HG03196 (cell line): Measurements from ENCODE around the gene GFPT1.

Source experiments
- ATAC-seq: cut with Tn5 transposase; IDR thresholded peaks from one replicate; pipeline ENCODE4 v1.9.1; 2021; ENCODE audit not compliant: unreplicated experiment

GFPT1 gene

DNA sequence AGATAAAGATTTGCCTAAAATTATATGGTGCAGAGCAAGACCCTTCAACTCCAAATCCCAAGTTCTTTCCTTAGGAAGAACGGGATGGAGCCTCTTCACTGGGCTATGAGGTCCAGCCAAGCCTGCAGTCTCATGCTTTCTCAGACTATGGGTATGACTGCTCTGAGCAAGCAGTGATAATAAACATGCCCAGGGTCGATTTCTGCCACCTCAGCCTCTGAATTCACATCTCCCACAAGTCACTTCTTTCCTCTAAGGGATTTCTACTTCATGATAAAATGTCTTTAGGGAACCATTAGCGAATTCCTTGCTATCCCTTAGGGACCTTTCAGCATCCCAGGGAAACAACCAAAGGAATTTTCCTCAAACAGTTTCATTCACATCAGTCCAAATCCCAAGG is 94.8 kb downstream of the GFPT1 start:
- ATAC-seq: no peak

DNA sequence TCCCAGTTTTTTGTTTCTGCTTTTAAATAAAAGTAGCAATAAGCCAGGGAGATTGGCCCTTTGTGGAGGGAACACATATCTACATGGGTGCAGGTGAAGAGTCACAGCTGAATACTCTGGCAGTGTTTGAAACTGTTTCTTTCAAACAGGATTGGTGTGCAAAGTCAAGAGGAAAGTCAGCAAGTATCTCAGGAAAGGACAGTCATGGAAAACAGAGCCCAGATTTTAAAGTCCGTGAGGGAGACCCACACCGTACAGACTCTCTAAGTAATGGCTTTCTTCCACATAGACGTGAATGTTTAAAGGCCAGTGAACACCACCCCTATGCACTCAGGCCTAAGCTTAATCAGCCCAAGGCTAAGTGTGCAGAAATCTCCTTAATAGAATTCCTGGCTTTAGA is 95.3 kb downstream of the GFPT1 start:
- ATAC-seq: no peak

DNA sequence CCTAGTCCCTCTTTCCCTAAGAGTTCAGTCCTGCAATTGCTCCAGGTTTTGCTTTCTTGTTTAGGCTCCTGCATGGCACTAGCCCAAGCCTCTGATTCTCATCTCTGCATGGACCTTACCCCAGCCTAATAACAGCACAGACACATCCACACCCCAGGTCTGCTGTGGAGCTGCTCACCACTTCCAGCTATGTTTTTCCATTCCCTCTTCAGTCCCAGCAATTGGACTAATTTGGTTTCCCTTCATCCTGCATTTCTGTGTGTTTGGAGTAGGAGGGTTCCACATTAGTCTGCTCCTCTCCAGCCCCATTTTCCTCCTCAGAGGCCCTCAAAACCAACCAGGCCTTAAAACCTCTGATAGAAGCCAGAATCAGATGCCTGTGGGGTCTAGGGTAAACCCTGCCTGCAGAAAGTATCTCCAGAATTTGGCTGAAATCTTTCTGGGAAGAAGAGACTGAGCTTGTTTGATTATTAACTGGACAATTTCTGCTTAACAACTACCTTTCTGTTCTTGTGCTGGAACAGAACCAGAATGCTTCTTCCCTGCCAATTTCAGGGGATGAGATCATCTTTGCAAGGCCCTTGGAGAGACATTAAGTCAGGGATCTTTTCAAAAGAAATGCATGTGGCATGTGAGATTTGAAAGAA is 95.9 kb downstream of the GFPT1 start:
- no peak for ATAC-seq

DNA sequence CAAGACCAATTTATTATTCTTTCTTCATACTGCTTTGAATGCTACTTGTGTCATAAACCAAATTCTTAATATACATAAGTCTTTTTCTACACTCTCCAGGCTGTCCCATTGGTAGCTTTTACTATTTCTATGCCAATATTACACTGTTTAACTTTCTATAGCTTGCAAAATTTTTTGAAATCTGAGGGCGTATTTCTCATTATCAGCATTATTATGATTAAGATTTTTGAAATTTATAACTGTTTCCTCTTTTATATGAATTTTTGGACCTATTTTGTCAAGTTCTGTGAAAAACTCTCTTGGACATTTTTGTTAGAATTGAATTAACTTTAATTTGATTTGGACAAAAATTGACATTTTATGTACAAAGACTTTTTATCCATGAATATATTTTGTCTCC is 98.6 kb downstream of the GFPT1 start:
- no peak for ATAC-seq

DNA sequence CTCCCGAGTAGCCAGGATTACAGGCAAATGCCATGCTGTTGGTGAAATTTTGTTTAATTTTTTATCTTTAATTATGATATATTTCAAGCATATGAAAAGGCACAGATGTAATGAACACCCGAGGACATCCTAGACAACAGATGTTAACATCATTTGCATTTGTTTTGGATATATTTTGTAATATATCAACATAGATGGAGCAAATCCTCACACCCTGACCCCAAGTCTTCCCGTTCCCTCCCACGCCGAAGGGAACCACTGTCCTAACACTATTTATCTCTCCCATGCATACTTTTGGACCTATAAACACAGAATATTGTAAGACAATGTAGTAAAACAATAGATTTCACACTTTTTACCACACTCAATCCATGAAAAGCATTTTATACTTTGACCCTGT is 99.5 kb downstream of the GFPT1 start:
- ATAC-seq: no peak

DNA sequence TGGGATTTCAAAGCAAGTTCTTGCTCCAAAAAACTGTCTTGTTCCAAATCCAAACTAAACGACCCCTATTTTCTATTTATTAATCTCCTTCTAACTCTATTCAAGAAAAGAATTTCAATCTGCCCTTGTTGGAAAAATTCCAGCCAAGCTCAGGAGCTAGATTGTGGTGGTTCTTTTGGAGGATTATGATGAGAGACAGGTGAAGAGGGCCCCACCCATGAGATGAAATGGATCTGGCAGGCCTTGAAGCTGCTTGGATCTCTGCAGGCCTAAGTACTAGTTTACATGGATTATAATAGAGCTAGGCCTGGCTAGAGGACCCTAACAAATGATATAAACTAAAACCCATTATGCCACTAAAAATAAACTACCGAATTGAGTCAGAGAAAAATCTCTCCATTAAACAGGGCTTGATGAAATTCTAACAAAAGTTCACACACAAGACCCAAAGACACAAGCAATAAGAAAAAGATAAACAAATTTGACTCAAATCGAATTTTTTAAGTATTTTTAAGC is 101.6 kb downstream of the GFPT1 start:
- no peak for ATAC-seq

DNA sequence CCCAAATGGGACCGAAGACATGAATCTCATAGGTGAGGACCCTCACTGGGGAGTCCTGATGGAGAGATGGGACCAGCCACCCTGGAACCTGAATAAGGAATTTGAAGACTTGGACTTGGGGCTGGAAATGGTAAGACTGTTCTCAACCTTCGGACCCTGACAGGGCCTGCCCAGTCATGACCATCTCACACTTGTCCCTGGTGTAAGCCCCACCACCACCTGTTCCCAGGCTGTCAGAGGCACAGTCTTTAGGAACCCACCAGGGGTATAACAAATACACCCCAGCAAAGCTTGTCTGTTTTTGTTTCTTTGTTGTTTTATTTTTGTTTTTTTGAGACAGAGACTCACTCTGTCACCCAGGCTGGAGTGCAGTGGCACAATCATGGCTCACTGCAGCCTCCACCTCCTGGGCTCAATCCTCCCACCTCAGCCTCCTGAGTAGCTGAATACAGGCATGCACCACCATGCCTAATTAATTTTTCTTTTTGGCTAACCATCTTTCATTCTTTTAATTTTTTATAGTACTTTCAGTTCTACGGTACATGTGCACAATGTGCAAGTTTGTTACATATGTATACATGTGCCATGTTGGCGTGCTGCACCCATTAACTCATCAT is 106.1 kb downstream of the GFPT1 start:
- ATAC-seq: no peak

DNA sequence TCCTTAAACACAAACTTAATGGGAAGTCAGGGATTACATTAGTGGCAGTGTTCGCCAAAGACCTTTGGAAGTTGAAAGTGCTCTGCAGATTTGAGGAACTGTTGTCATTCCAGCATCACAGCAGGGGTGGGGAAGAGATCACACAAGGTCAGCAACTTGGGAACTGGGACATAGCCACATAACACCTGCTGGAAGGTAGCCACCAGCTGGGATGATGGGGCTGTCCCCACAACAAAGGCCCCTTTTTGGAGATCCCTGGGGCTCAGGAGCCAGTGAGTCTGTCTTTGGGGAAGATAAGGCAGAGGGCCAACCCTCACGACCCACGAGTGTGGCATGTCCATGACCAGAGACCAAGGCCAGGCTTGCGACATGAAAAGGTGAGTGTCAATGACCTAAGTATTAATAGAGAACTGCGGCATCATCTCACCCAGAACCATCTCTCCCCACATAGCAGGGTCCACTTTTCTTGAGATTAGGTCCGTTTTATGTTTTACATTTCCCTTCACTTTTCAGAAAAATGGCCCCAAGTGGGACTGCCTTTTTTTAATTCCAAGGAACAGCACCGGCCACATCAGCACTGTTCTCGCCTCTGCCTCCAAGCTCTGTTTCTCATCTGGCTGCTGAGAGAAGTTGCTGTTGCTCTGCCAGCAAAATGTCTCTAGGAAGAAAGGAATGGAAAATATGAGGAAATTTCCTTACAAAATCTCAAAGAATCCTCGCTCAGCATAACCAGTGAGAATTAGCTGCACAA is 106.9 kb downstream of the GFPT1 start:
- no peak for ATAC-seq

DNA sequence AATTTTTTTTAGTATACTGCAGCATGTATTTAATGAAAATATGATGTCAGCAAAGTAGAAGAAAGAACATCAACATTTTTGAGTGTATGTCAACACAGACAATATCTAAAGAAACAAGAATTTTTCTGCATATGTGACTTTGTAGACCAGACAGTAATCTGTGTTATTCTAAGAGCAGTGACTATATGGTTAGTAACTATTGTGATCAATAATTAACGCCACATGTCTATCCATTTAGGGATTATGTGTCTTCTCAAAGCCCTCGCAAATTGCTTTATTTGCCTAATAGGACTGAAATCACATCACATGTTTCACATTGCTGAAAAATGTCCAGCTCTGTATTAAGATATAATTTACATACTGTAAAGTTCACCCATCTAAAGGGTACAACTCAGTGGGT is 107.8 kb downstream of the GFPT1 start:
- ATAC-seq: no peak

DNA sequence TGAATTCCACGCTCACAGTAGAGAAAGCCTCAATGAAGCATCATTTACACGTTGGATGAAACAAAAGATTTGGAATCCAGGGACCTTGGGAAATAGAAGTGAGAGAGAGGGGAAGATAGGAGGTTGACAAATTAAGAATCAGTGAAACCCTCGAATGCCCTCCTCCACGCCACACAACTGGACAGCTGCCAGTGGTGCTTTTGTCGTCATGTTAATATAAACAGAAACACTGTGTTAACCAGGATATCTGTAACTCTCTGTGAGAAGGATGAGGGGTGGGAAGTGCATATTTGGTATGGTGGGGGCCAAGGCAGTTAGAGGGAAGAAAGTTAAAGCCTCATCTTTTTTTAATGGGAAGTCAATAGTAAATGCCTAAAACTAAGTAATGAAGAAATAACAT is 108.7 kb downstream of the GFPT1 start:
- no peak for ATAC-seq

DNA sequence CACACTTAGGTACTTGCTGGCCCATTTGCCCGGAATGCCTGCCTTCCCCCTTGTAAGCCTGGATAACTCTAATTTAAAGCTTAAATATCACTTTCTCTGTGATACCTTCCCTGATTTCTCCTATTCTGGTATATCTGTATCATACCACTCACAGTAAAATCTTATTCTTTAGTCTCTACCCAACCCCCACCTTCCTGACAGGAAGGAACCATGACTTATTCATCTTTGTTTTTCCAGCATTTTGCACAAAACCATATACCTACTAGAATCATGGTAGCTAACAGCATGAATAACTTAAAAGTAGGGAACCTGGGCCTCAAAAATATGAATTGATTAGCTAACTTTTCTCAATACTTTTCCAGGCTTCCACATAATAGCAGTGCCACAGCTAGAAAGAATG is 111.5 kb downstream of the GFPT1 start:
- ATAC-seq: no peak

DNA sequence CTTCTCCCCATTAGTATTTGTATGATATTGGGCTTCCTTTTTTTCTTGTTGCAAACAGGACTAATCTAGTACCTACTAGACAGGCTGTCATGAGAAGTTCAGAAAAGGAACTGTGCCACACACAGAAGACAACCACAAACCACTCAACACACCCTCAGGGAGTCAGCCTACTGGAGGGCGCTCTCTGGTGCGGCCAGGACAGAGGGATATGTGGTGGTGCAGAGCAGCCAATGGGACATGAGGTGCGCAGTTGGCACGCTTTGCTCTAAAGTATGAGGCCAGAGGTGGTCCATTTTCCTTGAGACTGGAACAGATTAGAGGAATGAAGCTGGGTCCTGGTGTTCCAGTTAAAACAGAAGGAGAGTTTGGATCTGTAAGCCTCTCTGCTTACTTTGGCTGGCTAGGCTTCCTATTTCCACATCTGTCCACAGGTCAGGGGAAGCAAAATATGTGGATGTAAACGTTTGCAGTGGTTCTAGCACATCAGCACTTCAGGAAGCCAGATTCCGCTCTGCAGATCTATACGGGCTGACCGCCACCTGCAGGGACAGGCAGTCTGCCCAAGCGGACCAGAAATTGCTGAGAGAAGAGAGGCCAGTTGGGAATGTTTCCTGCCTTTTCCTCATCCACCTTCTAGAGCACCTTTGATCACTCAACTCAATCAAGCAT is 114.1 kb downstream of the GFPT1 start:
- no peak for ATAC-seq

DNA sequence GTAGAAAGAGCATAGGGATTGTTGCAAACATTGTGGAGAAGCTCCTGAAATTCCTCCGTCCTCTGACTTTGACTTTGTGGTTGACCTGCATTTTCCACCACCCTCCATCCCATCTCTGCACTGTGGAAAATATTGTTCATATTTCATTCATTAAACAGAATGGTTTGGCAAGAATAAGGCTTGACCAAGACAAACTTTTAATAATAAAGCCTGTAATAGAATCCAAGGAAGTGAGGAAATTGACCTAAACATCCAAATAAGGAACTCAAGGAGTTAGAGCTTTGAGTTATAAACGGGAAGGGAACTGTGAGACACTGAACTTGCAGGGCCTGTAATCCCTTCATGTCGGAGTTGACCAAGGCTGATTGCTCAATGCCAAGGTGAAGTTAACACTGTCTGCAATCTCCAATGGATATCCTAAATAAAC is 115.2 kb downstream of the GFPT1 start:
- no peak for ATAC-seq
